ENCODE results near the gene PRKCZ. TPM values are rescaled to one million over a fixed set of nuclear protein-coding genes. Genes with fewer than 3 reads are reported as not detected.

The PRKCZ gene
- total and polyA plus RNA-seq, 2 experiments from 2014 or later, result 26.2 to 36.9 TPM

DNA sequence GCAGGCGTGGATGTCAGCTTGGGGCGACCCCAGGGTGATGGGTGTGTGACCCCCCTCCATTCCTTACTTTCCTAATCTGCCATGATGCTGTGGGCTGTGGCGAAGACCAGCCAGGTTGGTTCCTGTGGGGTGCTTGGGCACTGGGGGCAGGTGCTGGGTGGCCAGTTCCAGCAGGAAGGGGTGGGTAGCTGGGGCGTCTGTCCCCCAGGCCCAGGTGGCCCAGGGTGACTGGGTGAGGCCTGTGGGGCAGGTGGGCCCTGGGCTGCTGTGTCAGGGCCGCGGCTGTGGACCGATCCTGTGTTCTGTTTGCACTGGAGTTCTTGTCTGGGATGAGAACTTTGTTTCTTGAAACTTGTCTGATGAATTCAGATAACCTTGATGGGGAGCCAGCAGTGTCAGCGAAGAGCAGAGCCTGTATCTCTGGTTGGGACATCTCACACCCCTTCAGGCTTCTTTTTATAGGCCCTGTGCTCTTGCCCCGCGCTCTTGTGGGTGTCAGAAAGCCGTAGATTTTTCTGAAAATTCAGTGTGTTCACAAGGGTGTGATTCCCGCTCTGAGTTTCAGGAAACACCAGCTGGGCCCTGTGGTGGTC, 3.7 kb downstream of the PRKCZ start (continued):
- TF ChIP-seq, protein P1, sequence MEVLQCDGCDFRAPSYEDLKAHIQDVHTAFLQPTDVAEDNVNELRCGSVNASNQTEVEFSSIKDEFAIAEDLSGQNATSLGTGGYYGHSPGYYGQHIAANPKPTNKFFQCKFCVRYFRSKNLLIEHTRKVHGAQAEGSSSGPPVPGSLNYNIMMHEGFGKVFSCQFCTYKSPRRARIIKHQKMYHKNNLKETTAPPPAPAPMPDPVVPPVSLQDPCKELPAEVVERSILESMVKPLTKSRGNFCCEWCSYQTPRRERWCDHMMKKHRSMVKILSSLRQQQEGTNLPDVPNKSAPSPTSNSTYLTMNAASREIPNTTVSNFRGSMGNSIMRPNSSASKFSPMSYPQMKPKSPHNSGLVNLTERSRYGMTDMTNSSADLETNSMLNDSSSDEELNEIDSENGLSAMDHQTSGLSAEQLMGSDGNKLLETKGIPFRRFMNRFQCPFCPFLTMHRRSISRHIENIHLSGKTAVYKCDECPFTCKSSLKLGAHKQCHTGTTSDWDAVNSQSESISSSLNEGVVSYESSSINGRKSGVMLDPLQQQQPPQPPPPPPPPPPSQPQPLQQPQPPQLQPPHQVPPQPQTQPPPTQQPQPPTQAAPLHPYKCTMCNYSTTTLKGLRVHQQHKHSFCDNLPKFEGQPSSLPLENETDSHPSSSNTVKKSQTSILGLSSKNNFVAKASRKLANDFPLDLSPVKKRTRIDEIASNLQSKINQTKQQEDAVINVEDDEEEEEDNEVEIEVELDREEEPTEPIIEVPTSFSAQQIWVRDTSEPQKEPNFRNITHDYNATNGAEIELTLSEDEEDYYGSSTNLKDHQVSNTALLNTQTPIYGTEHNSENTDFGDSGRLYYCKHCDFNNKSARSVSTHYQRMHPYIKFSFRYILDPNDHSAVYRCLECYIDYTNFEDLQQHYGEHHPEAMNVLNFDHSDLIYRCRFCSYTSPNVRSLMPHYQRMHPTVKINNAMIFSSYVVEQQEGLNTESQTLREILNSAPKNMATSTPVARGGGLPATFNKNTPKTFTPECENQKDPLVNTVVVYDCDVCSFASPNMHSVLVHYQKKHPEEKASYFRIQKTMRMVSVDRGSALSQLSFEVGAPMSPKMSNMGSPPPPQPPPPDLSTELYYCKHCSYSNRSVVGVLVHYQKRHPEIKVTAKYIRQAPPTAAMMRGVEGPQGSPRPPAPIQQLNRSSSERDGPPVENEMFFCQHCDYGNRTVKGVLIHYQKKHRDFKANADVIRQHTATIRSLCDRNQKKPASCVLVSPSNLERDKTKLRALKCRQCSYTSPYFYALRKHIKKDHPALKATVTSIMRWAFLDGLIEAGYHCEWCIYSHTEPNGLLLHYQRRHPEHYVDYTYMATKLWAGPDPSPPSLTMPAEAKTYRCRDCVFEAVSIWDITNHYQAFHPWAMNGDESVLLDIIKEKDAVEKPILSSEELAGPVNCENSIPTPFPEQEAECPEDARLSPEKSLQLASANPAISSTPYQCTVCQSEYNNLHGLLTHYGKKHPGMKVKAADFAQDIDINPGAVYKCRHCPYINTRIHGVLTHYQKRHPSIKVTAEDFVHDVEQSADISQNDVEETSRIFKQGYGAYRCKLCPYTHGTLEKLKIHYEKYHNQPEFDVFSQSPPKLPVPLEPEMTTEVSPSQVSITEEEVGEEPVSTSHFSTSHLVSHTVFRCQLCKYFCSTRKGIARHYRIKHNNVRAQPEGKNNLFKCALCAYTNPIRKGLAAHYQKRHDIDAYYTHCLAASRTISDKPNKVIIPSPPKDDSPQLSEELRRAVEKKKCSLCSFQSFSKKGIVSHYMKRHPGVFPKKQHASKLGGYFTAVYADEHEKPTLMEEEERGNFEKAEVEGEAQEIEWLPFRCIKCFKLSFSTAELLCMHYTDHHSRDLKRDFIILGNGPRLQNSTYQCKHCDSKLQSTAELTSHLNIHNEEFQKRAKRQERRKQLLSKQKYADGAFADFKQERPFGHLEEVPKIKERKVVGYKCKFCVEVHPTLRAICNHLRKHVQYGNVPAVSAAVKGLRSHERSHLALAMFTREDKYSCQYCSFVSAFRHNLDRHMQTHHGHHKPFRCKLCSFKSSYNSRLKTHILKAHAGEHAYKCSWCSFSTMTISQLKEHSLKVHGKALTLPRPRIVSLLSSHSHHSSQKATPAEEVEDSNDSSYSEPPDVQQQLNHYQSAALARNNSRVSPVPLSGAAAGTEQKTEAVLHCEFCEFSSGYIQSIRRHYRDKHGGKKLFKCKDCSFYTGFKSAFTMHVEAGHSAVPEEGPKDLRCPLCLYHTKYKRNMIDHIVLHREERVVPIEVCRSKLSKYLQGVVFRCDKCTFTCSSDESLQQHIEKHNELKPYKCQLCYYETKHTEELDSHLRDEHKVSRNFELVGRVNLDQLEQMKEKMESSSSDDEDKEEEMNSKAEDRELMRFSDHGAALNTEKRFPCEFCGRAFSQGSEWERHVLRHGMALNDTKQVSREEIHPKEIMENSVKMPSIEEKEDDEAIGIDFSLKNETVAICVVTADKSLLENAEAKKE (CRISPR knock-in tag; IDR thresholded peaks at IDR 0.05), result no peak
- no peak for TF ChIP-seq NANOG (IDR thresholded peaks at IDR 0.05; ENCODE audit: borderline replicate concordance)

DNA sequence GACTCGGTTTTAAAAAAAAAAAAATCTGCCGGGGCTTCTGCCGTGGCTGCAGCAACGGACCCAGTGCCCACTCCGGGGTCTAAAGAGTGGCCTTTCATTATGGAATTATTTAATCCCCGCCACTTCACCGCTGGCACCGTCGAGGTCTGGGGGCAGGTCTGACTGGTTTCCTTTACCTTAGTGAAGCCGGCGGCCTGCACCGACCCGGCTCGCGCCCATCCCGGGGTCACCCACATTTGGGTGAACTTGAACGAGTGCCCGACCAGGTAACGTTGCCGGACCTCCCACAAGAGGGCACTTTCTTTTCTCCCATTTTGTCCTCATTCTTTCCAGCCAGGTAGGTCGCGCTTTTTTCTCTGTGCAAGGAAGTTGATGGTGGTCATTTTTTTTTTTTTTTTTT, 4.3 kb downstream of the PRKCZ start:
- no peak for DNase-seq (ENCODE audit: low spot score)
- Histone ChIP-seq H3K79me2 (replicated peaks; ENCODE audit: insufficient read depth) (peaks cover 40% of the 10 kb centered on the region), H3F3A (replicated peaks; ENCODE audit: low read depth) (0 out of 2 replicates have a peak, but pooled peaks cover 4% of the 10 kb centered on the region), H2AFZ (no peak overlapping the region), H4K20me1 (replicated peaks; ENCODE audit: insufficient read depth) (peaks cover 25% of the 10 kb centered on the region), H3K36me3 (ENCODE audit: insufficient read depth) (peaks cover 3% of the 10 kb centered on the region; the same call in 1 of the 2 replicates), H3K9me2 (ENCODE audit: insufficient read depth) (no peaks in the 10 kb centered on the region), H3K27ac (ENCODE audit: low read depth) (no peak overlapping the region), H3K4me3 (no peak overlapping the region), H3K4me2 (no peak overlapping the region), H3K4me1 (ENCODE audit: insufficient read depth) (no peaks in the 10 kb centered on the region), H3K27me3 (ENCODE audit: insufficient read depth) (no peaks in the 10 kb centered on the region)
- Mint-ChIP-seq H3K27ac (no peak overlapping the region), H3K27me3 (ENCODE audit: insufficient read depth, low read depth, poor library complexity) (peaks cover 4% of the 10 kb centered on the region), H3K36me3 (ENCODE audit: low read depth) (peaks cover 24% of the 10 kb centered on the region), H3K4me1 (peaks cover 3% of the 10 kb centered on the region), H3K9me3 (no peaks in the 10 kb centered on the region), H3K4me3 (no peak overlapping the region)
- ATAC-seq, result no peak
- TF ChIP-seq, protein P2, sequence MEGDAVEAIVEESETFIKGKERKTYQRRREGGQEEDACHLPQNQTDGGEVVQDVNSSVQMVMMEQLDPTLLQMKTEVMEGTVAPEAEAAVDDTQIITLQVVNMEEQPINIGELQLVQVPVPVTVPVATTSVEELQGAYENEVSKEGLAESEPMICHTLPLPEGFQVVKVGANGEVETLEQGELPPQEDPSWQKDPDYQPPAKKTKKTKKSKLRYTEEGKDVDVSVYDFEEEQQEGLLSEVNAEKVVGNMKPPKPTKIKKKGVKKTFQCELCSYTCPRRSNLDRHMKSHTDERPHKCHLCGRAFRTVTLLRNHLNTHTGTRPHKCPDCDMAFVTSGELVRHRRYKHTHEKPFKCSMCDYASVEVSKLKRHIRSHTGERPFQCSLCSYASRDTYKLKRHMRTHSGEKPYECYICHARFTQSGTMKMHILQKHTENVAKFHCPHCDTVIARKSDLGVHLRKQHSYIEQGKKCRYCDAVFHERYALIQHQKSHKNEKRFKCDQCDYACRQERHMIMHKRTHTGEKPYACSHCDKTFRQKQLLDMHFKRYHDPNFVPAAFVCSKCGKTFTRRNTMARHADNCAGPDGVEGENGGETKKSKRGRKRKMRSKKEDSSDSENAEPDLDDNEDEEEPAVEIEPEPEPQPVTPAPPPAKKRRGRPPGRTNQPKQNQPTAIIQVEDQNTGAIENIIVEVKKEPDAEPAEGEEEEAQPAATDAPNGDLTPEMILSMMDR (conservative IDR thresholded peaks at IDR 0.05; ENCODE audit: low read depth in 2 of 2), result peak in 1 of 2 experiments; percentile 34; a peak in 3 of 4 replicates
- TF ChIP-seq POLR2AphosphoS5 (IDR thresholded peaks at IDR 0.05; ENCODE audit: low read depth), result no peak
- TF ChIP-seq, protein P3, sequence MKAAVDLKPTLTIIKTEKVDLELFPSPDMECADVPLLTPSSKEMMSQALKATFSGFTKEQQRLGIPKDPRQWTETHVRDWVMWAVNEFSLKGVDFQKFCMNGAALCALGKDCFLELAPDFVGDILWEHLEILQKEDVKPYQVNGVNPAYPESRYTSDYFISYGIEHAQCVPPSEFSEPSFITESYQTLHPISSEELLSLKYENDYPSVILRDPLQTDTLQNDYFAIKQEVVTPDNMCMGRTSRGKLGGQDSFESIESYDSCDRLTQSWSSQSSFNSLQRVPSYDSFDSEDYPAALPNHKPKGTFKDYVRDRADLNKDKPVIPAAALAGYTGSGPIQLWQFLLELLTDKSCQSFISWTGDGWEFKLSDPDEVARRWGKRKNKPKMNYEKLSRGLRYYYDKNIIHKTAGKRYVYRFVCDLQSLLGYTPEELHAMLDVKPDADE (IDR thresholded peaks at IDR 0.05), result no peak
